ENCODE results near the gene NTM.

DNA sequence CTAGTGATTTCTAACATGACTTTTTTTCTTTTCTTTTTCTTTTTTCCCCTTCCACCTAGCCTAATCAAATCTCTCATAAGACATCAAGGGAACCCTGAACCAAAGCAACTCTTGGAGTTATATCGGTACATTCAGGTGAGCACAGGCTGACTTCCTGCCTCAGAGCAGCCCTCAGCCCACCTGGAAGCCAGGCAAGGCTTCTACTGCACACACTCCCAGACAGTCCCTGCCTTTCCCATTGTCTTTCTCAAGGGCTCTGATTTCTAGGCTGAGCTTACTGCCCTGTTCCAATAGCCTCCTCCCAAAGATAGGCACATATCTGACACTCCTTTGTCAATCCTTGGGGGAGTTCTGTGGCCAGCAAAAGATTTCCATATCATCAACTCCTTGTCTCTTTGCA, 629.5 kb downstream of the NTM start:
- TF ChIP-seq EP300 (IDR thresholded peaks at IDR 0.05) (no peak), CTCF (IDR thresholded peaks at IDR 0.05) (no peak), POLR2A (IDR thresholded peaks at IDR 0.05) (no peak)
